GM19397 (cell line): Measurements from ENCODE around the gene PIK3R5.
A peak's percentile ranks its signal among the peaks of the same experiment; 100 is the strongest.
"Not testable (repeated sequence)": the region's sequence is repeated elsewhere in the genome, so short reads cannot be mapped to it uniquely, and the experiment has no call there.

Experiments
- ATAC-seq: cut with Tn5 transposase; IDR thresholded peaks from one replicate; pipeline ENCODE4 v1.9.1; 2021; ENCODE audit warnings: mild to moderate bottlenecking, moderate library complexity; ENCODE audit not compliant: unreplicated experiment

PIK3R5 gene

GRCh38 chr17:8988263-8988935 lies 22.9 kb upstream of the PIK3R5 start:
- ATAC-seq = not testable (repeated sequence)

- no peak for ATAC-seq
Observed at GRCh38 chr17:8986295-8986694, 20.8 kb upstream of the PIK3R5 start.

GRCh38 chr17:8985054-8985701 lies 19.7 kb upstream of the PIK3R5 start:
- ATAC-seq = no peak

DNA sequence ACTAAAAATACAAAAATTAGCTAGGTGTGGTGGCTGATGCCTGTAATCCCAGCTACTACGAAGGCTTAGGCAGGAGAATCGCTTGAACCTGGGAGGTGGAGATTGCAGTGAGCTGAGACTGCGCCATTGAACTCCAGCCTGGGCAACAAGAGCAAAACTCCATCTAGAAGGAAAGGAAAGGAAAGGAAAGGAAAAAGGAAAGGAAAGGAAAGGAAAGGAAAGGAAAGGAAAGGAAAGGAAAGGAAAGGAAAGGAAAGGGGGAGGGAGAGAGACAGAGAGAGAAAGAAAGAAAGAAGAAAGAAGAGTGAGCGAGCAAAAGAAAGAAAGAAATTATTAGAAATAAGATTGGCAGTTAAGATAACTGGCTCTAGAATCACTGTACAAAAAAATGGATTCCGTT lies 18.7 kb upstream of the PIK3R5 start:
- ATAC-seq = not testable (repeated sequence)

DNA sequence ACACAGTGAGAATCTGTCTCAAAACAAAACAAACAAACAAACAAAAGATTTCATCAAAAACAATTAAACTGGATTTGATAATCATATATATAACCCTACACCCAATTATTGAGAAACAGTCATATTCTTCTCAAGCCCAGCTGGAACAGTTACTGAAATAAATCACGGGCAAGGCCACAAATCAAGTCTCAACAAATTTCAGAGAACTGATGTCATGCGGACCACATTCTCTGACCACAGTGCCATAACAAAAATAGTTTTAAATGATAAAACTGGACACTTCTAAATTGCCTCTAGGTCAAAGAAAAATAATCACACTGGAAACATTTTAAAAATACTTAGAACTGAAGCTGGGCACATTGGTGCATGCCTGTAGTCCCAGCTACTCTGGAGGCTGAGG lies 15.9 kb upstream of the PIK3R5 start:
- no peak for ATAC-seq

DNA sequence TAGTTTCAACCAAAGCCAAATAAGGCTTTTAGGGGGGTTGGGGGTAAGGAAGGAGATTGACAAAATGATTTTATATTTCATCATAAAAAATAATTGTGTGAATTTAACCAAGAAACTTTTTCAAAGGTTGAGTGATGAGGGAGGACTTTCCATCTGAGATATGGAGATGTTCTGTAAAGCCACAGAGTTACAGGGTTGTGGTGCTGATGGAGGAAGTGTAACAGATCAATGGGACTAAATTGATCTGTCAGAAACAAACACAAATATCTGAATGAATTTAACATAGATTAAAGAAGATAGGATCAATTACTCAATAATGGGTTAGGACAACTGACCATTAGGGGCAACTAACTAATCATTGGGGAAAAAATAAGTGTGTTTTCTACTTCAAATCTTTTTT lies 14.2 kb upstream of the PIK3R5 start:
- no peak for ATAC-seq

DNA sequence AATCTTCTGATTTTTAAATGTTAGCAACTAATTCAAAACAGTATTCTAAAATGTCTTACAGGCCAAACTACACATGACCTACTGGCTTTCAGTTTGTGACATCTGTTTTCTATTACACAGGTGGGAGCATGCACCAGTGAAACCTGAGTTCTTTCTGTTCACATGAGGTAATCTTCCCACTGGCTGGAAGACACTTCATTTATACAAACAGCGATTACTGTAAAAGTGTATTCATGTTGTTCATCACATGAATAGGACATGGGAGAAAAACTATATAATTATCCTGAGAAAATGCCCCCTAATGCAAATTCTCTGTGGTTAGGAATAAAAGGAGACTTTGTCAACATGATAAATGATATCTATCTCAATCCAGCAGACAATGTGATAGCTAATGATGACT lies 11.1 kb upstream of the PIK3R5 start:
- no peak for ATAC-seq

DNA sequence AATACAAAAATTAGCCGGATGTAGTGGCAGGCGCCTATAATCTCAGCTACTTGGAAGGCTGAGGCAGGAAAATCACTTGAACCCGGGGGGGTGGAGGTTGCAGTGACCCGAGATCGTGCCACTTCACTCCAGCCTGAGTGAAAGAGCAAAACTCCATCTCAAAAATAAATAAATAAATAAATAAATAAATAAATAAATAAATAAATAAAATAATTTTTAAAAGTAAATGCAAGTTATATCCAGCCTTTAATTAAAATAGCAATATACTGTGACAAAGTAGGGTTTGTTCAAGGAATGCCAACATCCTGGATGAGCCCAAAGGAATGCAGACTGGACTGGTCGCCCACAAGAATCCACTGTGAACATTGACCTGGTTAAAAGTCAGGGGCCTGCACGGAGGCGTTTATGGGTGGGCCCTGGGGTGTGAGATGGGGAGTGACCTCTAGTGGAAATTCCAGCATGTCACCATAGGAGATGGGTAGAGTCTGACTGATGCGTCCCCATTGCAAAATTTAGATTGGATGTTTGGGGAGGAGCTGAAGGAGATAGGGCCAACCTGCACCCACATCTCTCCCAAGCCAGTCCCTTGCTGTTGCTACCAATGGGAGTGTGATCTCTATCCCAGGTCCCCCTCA lies 9.7 kb upstream of the PIK3R5 start:
- ATAC-seq = no peak

DNA sequence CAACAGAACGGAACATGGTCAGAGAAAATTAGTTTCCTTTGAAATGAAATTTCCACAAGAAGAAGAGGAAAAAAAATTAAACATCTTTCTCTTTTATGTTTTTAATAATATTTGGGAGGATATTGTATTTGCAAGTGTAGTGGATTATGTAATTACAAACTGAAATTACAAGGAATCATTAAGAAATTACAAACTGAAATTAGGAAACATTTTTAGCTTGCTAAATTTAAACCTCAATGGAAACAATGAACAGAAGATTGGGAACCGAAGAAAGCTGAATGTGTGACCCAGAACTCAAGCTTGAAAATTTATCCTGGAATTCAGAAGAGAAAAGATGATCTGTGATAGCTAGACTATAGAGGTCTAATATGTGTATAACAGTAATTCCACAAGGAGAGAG lies 4.4 kb upstream of the PIK3R5 start:
- ATAC-seq = no peak

GRCh38 chr17:8968503-8968902 lies 3.0 kb upstream of the PIK3R5 start:
- ATAC-seq = no peak

DNA sequence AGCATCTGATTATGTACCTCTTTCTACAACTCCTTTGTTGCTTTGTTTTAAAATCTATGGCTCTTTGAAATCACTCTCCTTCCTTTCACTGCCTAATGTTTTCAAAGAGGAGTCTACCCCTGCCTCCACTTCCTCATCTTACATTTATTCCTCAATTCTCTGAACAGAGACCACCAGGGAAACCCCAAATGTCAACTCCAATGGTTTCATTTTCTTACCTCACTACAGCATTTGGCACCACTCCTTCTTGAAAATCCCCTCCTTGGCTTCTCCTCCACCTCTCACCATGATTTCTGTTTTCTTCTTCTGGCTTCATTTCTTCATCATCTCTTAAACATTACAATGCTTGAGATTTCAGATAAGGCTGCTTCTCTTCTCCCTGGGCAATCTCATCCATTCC lies 2.4 kb upstream of the PIK3R5 start:
- ATAC-seq = no peak

- ATAC-seq = no peak
Observed at GRCh38 chr17:8966926-8967325, 1.4 kb upstream of the PIK3R5 start.

DNA sequence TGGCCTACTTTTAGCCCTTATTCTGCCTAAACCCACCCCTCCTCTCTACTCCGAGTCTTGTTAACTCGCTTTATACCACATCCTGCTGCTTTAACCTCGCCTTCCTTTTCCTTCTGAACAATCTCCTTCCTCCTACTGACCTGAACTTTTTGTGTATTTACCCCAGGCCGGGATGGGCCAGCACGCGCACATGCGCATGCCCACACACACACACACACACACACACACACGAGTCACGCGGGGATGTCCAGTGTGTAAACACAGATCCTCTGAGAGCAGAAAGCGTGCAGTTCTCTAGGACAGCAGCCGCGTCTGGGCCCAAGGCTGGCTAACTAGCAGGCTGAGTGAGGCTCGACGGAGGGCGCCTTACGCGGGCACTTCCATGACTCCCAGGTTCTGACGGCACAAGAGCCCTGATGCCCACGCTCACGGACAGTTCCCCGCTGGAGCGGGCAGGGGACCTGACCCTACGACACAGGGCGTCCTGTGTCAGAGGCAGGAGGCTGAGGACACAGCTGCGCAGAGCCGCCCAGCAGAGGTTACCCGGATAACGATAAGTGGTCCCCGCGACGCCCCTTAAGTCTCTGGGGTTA lies 610 bp downstream of the PIK3R5 start:
- peak; percentile 11 for ATAC-seq

DNA sequence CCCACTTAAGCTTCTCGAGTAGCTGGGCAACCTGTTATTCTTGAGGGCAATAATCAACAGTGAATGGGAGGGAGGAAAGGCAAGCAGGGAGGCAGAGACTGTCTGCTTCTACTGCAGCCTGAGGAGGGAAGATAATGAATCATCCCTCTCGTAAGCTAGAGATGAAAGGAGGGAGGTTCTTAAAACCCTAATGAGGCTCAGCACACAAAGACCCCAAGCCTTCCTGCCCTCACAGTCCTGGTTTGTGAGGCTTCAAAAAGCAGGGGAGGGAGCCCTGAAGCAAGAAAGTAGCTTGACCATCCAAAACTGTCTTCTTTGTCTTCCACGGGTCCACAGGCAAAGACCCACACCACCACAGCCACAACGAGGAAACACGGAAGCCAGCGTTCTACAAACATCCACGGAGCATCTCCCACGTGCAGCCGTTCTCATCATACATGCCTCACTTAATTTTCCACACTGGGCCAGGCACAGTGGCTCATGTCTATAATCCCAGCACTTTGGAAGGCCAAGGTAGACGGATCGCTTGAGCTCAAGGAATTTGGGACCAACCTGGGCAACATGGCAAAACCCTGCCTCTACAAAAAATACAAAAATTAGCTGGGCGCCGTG lies 1.8 kb downstream of the PIK3R5 start:
- no peak for ATAC-seq

- ATAC-seq = no peak
Observed at GRCh38 chr17:8963014-8963413, 2.5 kb downstream of the PIK3R5 start.

DNA sequence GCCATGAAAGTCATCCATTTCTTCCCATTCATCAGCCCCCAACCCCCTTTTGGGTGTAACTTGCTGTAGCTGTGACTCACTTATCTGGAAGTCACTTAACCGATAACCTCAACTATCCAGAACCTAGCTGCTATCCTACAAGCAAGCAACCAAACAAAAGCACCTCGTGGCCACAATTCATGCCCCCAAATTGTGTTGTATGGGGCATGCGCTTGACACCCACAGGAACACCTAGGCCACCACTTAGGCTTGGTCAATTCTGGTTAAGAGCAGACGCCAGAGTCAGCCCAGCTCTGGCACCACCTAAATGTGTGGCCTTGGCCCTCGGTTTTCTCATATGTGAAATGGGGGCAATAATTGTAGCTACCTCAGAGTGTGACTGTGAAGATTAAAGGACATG lies 3.7 kb downstream of the PIK3R5 start:
- ATAC-seq = no peak

GRCh38 chr17:8960325-8961140 lies 5.0 kb downstream of the PIK3R5 start:
- no peak for ATAC-seq

GRCh38 chr17:8959312-8959918 lies 6.1 kb downstream of the PIK3R5 start:
- ATAC-seq = no peak

- no peak for ATAC-seq
Observed at GRCh38 chr17:8957721-8958120, 7.8 kb downstream of the PIK3R5 start.

GRCh38 chr17:8956465-8956902 lies 9.0 kb downstream of the PIK3R5 start:
- ATAC-seq = no peak
